Esophagus squamous epithelium (tissue), 5 donors: ENCODE results near the gene MCM3. TPM values are rescaled to one million over a fixed set of nuclear protein-coding genes. Genes with fewer than 3 reads are reported as not detected.

Experiments
- DNase-seq: peaks from one replicate; lab custom pipeline; 2025; lab: John Stamatoyannopoulos, UW
- H3K27ac ChIP-seq, 4 donors: fragments of 200-600 bp; sonication (generic); one replicate each; pipeline ENCODE4 v1.5.1; 2016 to 2019; ENCODE audit warnings: mild to moderate bottlenecking in 1 of 4
- H3K27me3 ChIP-seq, 4 donors: fragments of 200-600 bp; sonication (generic); 1 replicate in 3 of 4; 2 replicates in 1 of 4; pipeline versions ENCODE4 v1.5.1 to v1.6.0; 2017 to 2021; ENCODE audit warnings: antibody characterized with exemption in 1 of 4
- H3K36me3 ChIP-seq, 3 donors: fragments of 200-600 bp; sonication (generic); one replicate each; pipeline ENCODE4 v1.5.1; 2016 to 2019
- H3K4me1 ChIP-seq, 3 donors: fragments of 200-600 bp; sonication (generic); one replicate each; pipeline ENCODE4 v1.5.1; 2017 to 2019
- H3K4me3 ChIP-seq, 4 donors: fragments of 200-600 bp; sonication (generic); 1 replicate in 3 of 4; 2 replicates in 1 of 4; pipeline ENCODE4 v1.5.1; 2016 to 2019; ENCODE audit warnings: mild to moderate bottlenecking in 2 of 4, moderate library complexity in 1 of 4
- H3K9me3 ChIP-seq, 3 donors: fragments of 200-600 bp; sonication (generic); one replicate each; pipeline ENCODE4 v1.5.1; 2016 to 2019
- CTCF ChIP-seq, 6 experiments: fragments of 450-650 bp in 4 of 6; fragments of 200-600 bp in 2 of 6; sonication (generic) in 2 of 6; IDR thresholded peaks; one replicate each; pipeline ENCODE4 v1.5.1; 2016 to 2019; ENCODE audit warnings: antibody characterized with exemption in 6 of 6, mild to moderate bottlenecking in 4 of 6, moderate library complexity in 4 of 6
- POLR2A ChIP-seq, 4 donors: fragments of 450-650 bp; IDR thresholded peaks; one replicate each; pipeline ENCODE4 v1.6.1; 2017; ENCODE audit warnings: antibody characterized with exemption in 4 of 4, mild to moderate bottlenecking in 4 of 4, moderate library complexity in 3 of 4
- WGBS, 2 donors: methylation state at CpG; one replicate each; pipeline ENCODE4 v1.1.5; 2018; 5-methylcytosine and 5-hydroxymethylcytosine counted together
- intact Hi-C: fragments of 100-400 bp; cut with DNase I; formaldehyde crosslinking; loops from one replicate; pipeline ENCODE4 v1.15.0; 2022
- total RNA-seq, 4 donors: library from RNA; depleted of rRNA; stranded (reverse); fragments of >200 nt; gene quantifications; one replicate each; pipeline ENCODE4 v1.1.0, GENCODE V29; 2016
- donor health status: DM: yes; HTN: yes; CAD: no.

Gene MCM3
- total RNA-seq, 4 donors from 2014 or later, result 37.5 to 70.3 (median 47.7) TPM

- DNase-seq, result no peak
- H3K27ac ChIP-seq, result no peak overlapping the region
- H3K27me3 ChIP-seq, result peaks cover 0 to 20% (median 0%) of the 10 kb centered on the region in 4 donors
- no peak for TF ChIP-seq POLR2A (IDR thresholded peaks at IDR 0.05)
- TF ChIP-seq CTCF (IDR thresholded peaks at IDR 0.05), result peak in 4 of 6 experiments; percentile 28 to 47 (median 31)
- WGBS, 2 donors, result 46% methylated on average over 15 of the region's 15 CpGs
- H3K4me1 ChIP-seq, result no peaks in the 10 kb centered on the region
- no peaks in the 10 kb centered on the region for H3K9me3 ChIP-seq
- H3K36me3 ChIP-seq, result no peaks in the 10 kb centered on the region
- no peak overlapping the region for H3K4me3 ChIP-seq
- intact Hi-C loops, result no loop called here
These were observed 50.3 kb downstream of the MCM3 start for GRCh38 chr6:52233975-52234823.

- H3K4me3 ChIP-seq, result no peak overlapping the region
- intact Hi-C loops, result no loop called here
- no peaks in the 10 kb centered on the region for H3K36me3 ChIP-seq
- H3K27me3 ChIP-seq, result peaks cover 0 to 19% (median 0%) of the 10 kb centered on the region in 4 donors
- DNase-seq, result no peak
- no peaks in the 10 kb centered on the region for H3K4me1 ChIP-seq
- TF ChIP-seq CTCF (IDR thresholded peaks at IDR 0.05), result no peak
- TF ChIP-seq POLR2A (IDR thresholded peaks at IDR 0.05), result no peak
- H3K9me3 ChIP-seq, result no peaks in the 10 kb centered on the region
- WGBS, 2 donors, result 59 to 60% methylated on average over 4 of the region's 4 CpGs
- no peak overlapping the region for H3K27ac ChIP-seq
These were observed 51.5 kb downstream of the MCM3 start for GRCh38 chr6:52233005-52233404.

GRCh38 chr6:52231406-52232127 lies 53.0 kb downstream of the MCM3 start:
- no peak overlapping the region for H3K27ac ChIP-seq
- WGBS, 2 donors, result 74 to 75% methylated on average over 7 to 8 of the region's 8 CpGs
- no peak for DNase-seq
- no peaks in the 10 kb centered on the region for H3K36me3 ChIP-seq
- no peaks in the 10 kb centered on the region for H3K4me1 ChIP-seq
- intact Hi-C loops, result no loop called here
- H3K4me3 ChIP-seq, result no peak overlapping the region
- H3K27me3 ChIP-seq, result peaks cover 0 to 6% (median 0%) of the 10 kb centered on the region in 4 donors
- no peaks in the 10 kb centered on the region for H3K9me3 ChIP-seq
- TF ChIP-seq CTCF (IDR thresholded peaks at IDR 0.05), result no peak
- TF ChIP-seq POLR2A (IDR thresholded peaks at IDR 0.05), result no peak

GRCh38 chr6:52230685-52231084 lies 53.9 kb downstream of the MCM3 start:
- H3K27ac ChIP-seq, result no peak overlapping the region
- intact Hi-C loops, result no loop called here
- TF ChIP-seq CTCF (IDR thresholded peaks at IDR 0.05), result no peak
- TF ChIP-seq POLR2A (IDR thresholded peaks at IDR 0.05), result no peak
- no peaks in the 10 kb centered on the region for H3K9me3 ChIP-seq
- no peaks in the 10 kb centered on the region for H3K4me1 ChIP-seq
- H3K4me3 ChIP-seq, result no peak overlapping the region
- WGBS, 2 donors, result 39 to 56% methylated on average over 1 of the region's 1 CpG
- no peak for DNase-seq
- peaks cover 0 to 6% (median 0%) of the 10 kb centered on the region in 4 donors for H3K27me3 ChIP-seq
- H3K36me3 ChIP-seq, result no peaks in the 10 kb centered on the region

- no peaks in the 10 kb centered on the region for H3K9me3 ChIP-seq
- no peak overlapping the region for H3K27ac ChIP-seq
- H3K27me3 ChIP-seq, result no peaks in the 10 kb centered on the region
- no peak for TF ChIP-seq POLR2A (IDR thresholded peaks at IDR 0.05)
- 83 to 86% methylated on average over 1 of the region's 1 CpG for WGBS, 2 donors
- intact Hi-C loops, result no loop called here
- DNase-seq, result no peak
- no peaks in the 10 kb centered on the region for H3K36me3 ChIP-seq
- H3K4me1 ChIP-seq, result no peaks in the 10 kb centered on the region
- H3K4me3 ChIP-seq, result no peak overlapping the region
These were observed 57.0 kb downstream of the MCM3 start for GRCh38 chr6:52227495-52227894.
